C4-2B (cell line): Measurements from ENCODE around the gene NLGN1.

ENCODE experiments used
- CTCF ChIP-seq: fragments of 450-650 bp; conservative IDR thresholded peaks from 2 replicates; pipeline ENCODE4 v1.5.1; 2017; ENCODE audit warnings: mild to moderate bottlenecking
- ZFX ChIP-seq: fragments of 450-650 bp; IDR thresholded peaks from 2 replicates; pipeline ENCODE4 v1.6.1; 2017

DNA sequence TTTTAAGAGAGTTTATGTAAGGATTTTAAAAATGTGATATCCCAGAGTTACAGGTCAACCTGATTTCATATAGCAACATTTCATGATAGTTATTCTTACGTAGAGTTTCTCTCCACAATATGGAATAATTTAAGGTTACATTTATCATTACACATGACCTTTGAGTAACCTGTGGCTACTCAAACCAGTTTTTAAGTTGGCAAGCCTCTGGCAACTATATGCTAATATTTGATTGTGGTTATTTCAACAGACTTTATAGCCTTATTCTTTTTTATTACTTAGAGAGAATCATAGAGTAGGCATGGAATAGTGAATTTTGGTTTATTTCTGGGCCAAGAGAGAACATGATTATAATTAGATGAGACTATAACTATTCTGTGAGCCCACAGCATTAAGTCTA, 504.9 kb downstream of the NLGN1 start:
- TF ChIP-seq CTCF (no peak), ZFX (no peak)
